Suppressor macrophage (primary cell): ENCODE measurements around the gene UNC5CL.
"Not testable (repeated sequence)": the region's sequence is repeated elsewhere in the genome, so short reads cannot be mapped to it uniquely, and the experiment has no call there.

Source experiments
- DNase-seq, 4 experiments: peaks; one replicate each; pipeline ENCODE4 v3.0.0-alpha.2; 2020 to 2022

UNC5CL gene

GRCh38 chr6:41037107-41037900, 1.7 kb downstream of the UNC5CL start:
- DNase-seq, result no peak

- DNase-seq, result no peak
Observed at GRCh38 chr6:41036601-41037000, 2.4 kb downstream of the UNC5CL start.

DNA sequence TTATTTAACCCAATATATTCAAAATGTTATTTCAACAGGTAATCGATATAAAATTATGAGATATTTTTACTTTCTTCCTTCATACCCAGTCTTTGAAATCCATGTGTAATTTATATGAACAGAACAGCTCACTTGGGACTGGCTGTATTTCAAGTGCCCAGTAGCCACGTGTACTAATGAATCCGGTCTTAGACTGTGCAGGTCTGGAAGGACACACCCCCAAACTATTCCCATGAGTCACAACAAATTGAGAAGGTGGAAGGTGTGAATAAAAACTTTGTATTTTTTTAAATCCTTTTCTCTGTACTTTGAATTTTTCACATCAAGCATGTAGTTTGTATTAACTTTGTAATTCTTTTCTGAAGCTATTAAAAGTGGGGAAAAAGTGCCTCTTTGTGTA, 2.8 kb downstream of the UNC5CL start:
- no peak for DNase-seq

- DNase-seq, result no peak
Observed at GRCh38 chr6:41033776-41034175, 5.2 kb downstream of the UNC5CL start.

DNA sequence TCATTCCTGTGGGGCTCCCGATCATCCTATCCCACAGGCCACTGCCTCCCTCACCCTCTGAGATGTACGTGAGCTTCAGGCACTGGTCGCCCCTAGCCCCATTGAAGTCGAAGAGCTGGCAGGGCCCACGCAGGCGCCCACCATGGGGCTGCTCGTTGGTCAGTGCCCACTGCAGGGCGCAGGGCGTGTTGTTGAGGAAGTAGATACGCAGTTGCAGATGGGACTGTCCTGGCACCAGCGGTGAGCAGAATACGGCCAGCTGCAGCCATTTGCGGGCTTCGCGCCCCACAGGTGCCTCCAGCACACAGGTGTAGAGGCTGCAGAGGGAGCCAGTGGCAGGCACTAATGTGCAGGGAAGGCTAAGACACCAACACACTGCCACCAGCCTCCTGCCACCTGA, 6.2 kb downstream of the UNC5CL start:
- DNase-seq, result no peak

DNA sequence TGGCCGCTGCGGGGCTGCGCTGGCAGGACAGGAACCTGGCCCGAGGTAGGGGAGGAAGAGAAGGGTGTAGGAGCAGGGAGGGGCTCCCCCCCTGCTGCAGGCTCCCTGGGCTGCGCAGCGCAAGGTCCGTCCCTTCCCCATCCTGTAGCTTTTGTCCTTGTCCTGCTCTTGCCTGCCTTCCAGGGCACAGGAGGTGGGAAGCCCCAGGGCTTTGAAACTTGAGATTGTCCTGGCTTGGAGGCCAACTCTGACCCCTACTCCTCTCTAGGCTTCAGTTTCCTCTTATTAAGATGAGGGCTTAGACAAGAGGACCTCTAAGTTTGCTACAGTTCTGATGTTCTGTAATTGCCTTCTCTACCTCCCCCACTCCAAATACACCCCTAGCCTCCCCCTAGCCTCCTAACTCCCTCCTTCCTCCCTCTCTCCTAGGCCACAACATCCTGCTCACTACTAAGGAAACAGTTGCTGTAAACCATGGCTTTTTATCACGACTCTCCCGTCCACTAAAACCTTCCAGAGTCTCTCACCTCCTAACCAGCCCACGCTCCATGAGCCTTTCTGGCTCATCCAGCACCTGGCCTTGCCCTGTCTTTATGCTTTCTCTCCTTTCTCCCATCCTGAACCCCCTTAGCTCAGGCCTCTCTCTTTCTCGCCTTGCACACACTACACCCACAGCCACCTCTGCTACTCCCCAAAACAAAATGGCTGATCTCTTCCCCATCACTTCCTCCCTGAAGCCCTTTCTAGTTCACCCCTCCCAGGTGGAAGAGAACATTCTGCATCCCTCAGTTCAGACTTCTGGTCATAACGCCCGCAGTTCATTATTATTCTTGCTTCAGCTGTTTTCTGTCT, 10.2 kb downstream of the UNC5CL start:
- DNase-seq, result no peak

DNA sequence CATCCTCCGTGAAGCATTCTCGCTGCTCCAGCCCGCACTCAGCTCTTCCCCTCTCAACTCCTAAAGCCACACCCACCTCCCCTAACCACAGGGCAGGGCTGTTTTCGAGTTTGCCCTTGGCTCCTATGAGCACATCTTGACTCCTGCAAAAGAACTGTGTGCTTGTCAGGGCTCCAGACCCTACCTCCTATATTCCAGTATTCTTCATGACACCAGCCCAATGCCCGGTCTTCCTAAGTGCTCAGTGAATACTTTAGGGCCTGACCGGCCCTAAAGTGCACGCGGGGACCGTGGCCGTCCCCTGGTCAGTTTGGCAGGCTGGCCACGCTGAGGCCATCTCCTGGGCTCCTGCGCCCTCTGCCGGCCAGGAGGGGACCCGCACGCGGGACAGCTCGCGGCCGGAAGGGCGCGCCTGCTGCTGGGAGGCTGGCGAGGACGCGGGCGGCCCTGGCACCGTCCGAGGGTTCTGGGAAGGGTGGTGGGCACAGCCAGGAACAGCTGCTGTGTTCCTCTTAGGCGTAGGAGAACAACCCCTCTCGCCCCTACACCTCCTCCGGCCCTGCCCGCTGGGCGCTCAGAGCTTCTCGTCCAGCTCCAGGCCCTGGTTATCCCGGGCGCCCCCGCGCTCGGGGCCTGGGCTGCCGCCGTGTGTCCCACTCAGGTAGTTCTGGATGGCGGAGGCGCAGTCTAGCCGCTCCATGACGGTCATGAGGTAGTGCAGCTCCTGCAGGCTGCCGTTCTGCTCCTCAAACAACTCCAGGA, 11.0 kb downstream of the UNC5CL start:
- DNase-seq, result peak; percentile 78 to 92 (median 90)

DNA sequence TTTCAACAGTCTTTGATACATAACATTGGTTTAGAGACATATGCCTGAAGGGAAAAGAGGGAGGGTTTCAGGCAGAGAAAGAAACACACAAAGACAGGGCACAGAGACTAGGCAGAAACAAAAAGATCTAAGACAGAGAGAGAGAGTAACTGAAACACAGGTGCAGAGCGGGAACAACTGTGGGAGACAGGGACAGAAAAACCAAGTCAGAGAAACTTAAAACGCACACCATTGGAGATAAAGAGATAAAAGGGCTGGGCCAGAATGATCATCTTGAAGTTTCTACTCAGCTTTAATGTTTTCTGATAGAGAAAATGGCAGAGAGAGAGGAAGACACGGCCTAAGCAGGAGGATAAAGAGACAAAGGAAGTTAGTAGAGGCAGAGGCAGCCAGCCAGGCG, 11.8 kb downstream of the UNC5CL start:
- no peak for DNase-seq

GRCh38 chr6:41025966-41026530, 13.0 kb downstream of the UNC5CL start:
- no peak for DNase-seq

- DNase-seq, result no peak
Observed at GRCh38 chr6:41023114-41023513, 15.9 kb downstream of the UNC5CL start.

DNA sequence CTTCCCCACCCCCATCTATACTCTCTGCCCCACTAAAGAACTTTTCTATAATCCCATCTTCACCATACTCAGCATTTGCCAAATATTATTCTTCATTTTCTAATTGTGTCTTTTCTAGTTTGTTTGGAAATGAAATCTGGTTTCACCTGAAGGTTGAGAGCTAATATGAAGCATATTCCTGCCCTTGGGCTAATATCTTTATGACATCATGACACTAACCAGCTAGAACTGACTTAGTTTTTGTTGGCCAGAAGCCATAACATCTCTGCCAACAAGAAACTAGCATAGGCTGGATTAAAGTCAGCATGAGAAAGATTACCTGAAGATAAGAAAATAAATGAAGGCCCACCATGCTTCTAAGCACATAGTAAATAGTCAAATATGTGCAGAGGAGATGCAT, 16.7 kb downstream of the UNC5CL start:
- DNase-seq, result no peak

- DNase-seq, result no peak
Observed at GRCh38 chr6:41021832-41022231, 17.2 kb downstream of the UNC5CL start.

DNA sequence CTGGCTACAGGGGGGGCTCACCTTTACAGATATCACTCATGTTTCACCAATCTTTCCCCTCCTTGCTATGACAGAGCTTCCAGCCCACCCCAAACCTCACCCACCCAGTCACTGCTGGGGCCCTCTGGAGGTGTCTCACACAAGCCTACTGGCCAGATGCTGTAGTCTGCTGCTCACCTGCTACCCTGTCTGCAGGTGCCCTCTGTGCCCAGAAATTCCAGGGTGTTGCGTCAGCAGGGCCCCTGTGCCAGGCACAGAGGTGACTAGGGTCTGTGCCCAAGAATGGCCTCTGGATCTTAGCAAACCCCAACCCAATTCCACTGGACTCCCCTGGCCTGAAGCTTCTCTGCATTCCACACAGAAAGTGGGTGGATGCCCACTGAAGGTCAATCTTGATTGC, 21.4 kb downstream of the UNC5CL start:
- DNase-seq, result no peak

DNA sequence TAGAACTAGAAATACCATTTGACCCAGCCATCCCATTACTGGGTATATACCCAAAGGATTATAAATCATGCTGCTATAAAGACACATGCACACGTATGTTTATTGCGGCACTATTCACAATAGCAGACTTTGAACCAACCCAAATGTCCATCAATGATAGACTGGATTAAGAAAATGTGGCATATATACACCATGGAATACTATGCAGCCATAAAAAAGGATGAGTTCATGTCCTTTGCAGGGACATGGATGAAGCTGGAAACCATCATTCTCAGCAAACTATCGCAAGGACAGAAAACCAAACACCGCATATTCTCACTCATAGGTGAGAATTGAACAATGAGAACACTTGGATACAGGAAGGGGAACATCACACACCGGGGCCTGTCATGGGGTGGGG, 23.2 kb downstream of the UNC5CL start:
- DNase-seq, result not testable (repeated sequence)

DNA sequence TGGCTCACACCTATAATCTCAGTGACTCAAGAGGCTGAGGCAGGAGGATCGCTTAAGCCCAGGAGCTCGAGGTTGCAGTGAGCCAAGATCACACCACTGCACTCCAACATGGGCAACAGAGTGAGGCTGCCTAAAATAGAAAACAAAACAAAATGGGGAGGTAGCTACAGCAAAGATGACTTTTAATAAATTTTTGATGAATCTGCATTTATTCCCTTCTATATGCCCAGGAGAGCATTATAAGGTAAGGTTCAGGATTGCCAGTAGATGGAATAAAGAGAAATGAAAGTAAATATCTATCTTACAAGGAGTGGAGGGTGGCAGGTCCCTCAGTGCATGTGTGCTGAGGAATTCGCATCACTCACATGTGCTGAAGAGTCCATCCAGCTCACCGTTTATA, 24.2 kb downstream of the UNC5CL start:
- DNase-seq, result no peak

DNA sequence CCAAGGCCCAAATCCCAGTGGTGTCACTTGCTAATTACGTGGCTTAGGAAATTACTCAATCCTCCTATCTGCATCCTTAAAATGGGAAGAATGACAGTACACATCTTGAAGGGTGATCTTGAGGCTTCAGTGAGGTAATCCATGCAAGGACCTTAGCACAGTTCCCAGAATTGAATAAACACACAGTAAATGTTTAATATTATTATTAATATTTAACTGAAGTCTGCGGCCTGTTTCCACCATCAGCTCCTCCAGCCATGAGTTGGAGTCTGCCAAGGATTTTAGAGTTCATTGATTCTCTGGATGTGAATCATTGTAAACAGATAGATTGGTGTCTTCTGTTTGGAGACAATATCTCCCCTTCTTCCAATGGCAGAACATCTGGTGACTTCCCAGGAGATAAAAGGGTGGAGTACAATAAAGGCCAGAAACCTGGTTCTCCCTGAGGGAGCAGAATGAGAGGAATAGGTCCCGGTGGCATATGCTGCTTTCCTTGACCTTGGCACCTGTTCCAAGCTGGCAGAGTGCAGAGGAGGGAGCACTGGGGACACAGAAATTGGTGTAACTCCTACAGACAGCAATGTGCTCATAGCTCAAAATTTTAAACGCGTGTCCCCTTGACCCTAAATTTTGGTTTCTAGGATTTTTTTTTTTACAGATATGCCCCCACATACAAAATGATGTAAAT, 25.4 kb downstream of the UNC5CL start:
- peak in 3 of 4 experiments; percentile 13 to 54 (median 47) for DNase-seq

- DNase-seq, result no peak
Observed at GRCh38 chr6:41011673-41012072, 27.3 kb downstream of the UNC5CL start.

- DNase-seq, result no peak
Observed at GRCh38 chr6:41009669-41010068, 29.4 kb downstream of the UNC5CL start.

DNA sequence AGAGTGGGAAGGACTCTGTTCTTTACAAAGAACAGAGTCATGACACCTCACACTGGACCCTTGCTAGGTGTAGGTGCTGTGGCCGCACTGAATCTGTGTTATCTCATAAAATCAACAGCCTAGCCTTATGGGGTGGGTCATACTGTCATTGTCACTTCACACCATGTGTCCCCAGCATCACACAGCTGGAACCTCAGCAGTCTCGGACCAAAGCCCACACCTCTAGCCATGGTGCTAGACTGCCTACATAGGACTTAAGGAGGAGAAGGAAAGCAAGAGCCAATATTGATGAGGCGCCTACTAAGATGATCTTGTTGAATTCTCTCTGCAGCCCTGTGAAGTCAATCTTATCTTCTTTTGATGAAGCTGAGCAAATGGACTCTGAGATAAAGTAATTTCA, 31.0 kb downstream of the UNC5CL start:
- DNase-seq, result peak in 1 of 4 experiments; percentile 33

- DNase-seq, result not testable (repeated sequence)
Observed at GRCh38 chr6:41006980-41007379, 32.0 kb downstream of the UNC5CL start.

DNA sequence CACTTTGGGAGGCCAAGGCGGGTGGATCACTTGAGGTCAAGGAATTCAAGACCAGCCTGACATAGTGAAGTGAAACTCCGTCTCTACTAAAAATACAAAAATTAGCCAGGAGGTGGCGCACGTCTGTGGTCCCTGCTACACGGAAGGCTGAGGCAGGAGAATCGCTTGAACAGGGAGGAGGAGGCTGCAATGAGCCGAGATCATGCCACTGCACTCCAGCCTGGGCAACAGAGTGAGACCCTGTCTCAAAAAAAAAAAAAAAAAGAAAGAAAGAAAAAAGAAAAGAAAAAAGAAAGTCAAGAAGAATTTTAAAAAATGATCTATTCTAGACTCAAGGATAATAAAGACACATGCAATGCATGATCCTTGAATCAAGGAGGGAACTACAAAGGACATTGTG, 32.8 kb downstream of the UNC5CL start:
- DNase-seq, result peak; percentile 80 to 90 (median 85)

DNA sequence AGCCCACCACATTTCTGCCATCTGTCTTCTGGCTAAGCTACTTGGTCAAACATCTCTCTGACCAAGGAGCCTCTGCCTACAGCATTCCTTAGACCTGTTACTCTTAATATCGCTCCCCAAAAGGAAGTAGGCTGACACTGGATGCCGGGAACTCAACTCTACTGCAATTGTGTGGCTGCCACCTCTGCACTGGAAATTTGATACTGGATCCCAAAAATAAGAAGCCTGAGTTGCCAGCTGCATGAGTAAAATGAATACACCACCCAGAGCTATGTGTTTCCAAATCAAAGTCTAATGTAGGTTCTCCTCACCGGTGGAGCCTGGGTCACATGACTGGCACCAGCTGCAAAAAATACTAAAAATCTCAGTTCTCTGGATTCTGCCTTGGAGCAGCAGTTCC, 36.9 kb downstream of the UNC5CL start:
- no peak for DNase-seq
